ENCODE data around the gene DNAH6.

- TF ChIP-seq, protein P1, sequence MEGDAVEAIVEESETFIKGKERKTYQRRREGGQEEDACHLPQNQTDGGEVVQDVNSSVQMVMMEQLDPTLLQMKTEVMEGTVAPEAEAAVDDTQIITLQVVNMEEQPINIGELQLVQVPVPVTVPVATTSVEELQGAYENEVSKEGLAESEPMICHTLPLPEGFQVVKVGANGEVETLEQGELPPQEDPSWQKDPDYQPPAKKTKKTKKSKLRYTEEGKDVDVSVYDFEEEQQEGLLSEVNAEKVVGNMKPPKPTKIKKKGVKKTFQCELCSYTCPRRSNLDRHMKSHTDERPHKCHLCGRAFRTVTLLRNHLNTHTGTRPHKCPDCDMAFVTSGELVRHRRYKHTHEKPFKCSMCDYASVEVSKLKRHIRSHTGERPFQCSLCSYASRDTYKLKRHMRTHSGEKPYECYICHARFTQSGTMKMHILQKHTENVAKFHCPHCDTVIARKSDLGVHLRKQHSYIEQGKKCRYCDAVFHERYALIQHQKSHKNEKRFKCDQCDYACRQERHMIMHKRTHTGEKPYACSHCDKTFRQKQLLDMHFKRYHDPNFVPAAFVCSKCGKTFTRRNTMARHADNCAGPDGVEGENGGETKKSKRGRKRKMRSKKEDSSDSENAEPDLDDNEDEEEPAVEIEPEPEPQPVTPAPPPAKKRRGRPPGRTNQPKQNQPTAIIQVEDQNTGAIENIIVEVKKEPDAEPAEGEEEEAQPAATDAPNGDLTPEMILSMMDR (IDR thresholded peaks at IDR 0.05 in 2 of 3, conservative IDR thresholded peaks at IDR 0.05 in 1 of 3; ENCODE audit: control insufficient read depth in 2 of 3, extremely low read depth in 1 of 3, insufficient read depth in 1 of 3, low read depth in 3 of 3, low read length in 3 of 3), result no peak
- TF ChIP-seq SPI1 (IDR thresholded peaks at IDR 0.05; ENCODE audit: borderline replicate concordance, insufficient read depth, low read depth, low read length) (no peak), ZNF274 (IDR thresholded peaks at IDR 0.05; ENCODE audit: insufficient read depth, insufficient read length) (no peak), CEBPB (IDR thresholded peaks at IDR 0.05; ENCODE audit: borderline replicate concordance in 1 of 2, low read depth in 2 of 2, low read length in 2 of 2) (no peak)
- TF ChIP-seq, protein P2, sequence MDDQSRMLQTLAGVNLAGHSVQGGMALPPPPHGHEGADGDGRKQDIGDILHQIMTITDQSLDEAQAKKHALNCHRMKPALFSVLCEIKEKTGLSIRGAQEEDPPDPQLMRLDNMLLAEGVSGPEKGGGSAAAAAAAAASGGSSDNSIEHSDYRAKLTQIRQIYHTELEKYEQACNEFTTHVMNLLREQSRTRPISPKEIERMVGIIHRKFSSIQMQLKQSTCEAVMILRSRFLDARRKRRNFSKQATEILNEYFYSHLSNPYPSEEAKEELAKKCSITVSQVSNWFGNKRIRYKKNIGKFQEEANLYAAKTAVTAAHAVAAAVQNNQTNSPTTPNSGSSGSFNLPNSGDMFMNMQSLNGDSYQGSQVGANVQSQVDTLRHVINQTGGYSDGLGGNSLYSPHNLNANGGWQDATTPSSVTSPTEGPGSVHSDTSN (IDR thresholded peaks at IDR 0.05; ENCODE audit: insufficient replicate concordance, low read depth, low read length), result no peak
These were observed 133.3 kb downstream of the DNAH6 start for GRCh38 chr2:84649487-84650142.

Data from GM12878 (cell line).